Measurements from ENCODE around the gene BMP10. TPM values are rescaled to one million over a fixed set of nuclear protein-coding genes. Genes with fewer than 3 reads are reported as not detected.

The BMP10 gene
- total RNA-seq, 1 donor = not detected

- H3K4me3 ChIP-seq (ENCODE audit: low read depth, low read length) = no peak overlapping the region
- TF ChIP-seq CTCF (IDR thresholded peaks at IDR 0.05; ENCODE audit: insufficient read depth, low read length) = no peak
- no peak for DNase-seq (ENCODE audit: low read depth)
These were observed 41.4 kb downstream of the BMP10 start for GRCh38 chr2:68829749-68830148.

- DNase-seq (ENCODE audit: low read depth) = peak; percentile 96
- TF ChIP-seq CTCF (IDR thresholded peaks at IDR 0.05; ENCODE audit: insufficient read depth, low read length) = peak; percentile 7
- no peak overlapping the region for H3K4me3 ChIP-seq (ENCODE audit: low read depth, low read length)
These were observed 42.1 kb downstream of the BMP10 start for GRCh38 chr2:68828887-68829708.

- no peak overlapping the region for H3K4me3 ChIP-seq (ENCODE audit: low read depth, low read length)
- TF ChIP-seq CTCF (IDR thresholded peaks at IDR 0.05; ENCODE audit: insufficient read depth, low read length) = no peak
- no peak for DNase-seq (ENCODE audit: low read depth)
These were observed 43.5 kb downstream of the BMP10 start for GRCh38 chr2:68827666-68828065.

- H3K4me3 ChIP-seq (ENCODE audit: low read depth, low read length) = no peak overlapping the region
- DNase-seq (ENCODE audit: low read depth) = no peak
- no peak for TF ChIP-seq CTCF (IDR thresholded peaks at IDR 0.05; ENCODE audit: insufficient read depth, low read length)
These were observed 45.3 kb downstream of the BMP10 start for GRCh38 chr2:68825866-68826265.

GRCh38 chr2:68824831-68825230, 46.4 kb downstream of the BMP10 start:
- H3K4me3 ChIP-seq (ENCODE audit: low read depth, low read length) = no peak overlapping the region
- DNase-seq (ENCODE audit: low read depth) = peak; percentile 78
- no peak for TF ChIP-seq CTCF (IDR thresholded peaks at IDR 0.05; ENCODE audit: insufficient read depth, low read length)

GRCh38 chr2:68822207-68822872, 48.9 kb downstream of the BMP10 start:
- DNase-seq (ENCODE audit: low read depth) = no peak
- TF ChIP-seq CTCF (IDR thresholded peaks at IDR 0.05; ENCODE audit: insufficient read depth, low read length) = no peak
- no peak overlapping the region for H3K4me3 ChIP-seq (ENCODE audit: low read depth, low read length)

Data from fibroblast of the aortic adventitia (primary cell).